DND-41 (cell line): ENCODE measurements around the gene CRTAC1.

Source experiments
- CTCF ChIP-seq: IDR thresholded peaks from 2 replicates; pipeline ENCODE4 v1.5.1; 2012; ENCODE audit warnings: borderline replicate concordance, low read length, moderate library complexity, mild to moderate bottlenecking; ENCODE audit not compliant: poor library complexity, severe bottlenecking; ENCODE audit errors: extremely low read depth
- EZH2 ChIP-seq: IDR thresholded peaks from 3 replicates; pipeline ENCODE4 v1.6.1; 2012; ENCODE audit warnings: borderline replicate concordance, low read depth, mild to moderate bottlenecking, moderate library complexity, low read length, inconsistent platforms; ENCODE audit not compliant: severe bottlenecking

GRCh38 chr10:97977673-97978072 is 52.7 kb downstream of the CRTAC1 start:
- TF ChIP-seq CTCF = no peak
- TF ChIP-seq EZH2 = no peak
